Neural cell (in vitro differentiated cells): ENCODE data around the gene ARHGEF4. TPM values are rescaled to one million over a fixed set of nuclear protein-coding genes. Genes with fewer than 3 reads are reported as not detected.
"Not testable (repeated sequence)": the region's sequence is repeated elsewhere in the genome, so short reads cannot be mapped to it uniquely, and the experiment has no call there.

Experiments
- H2AFZ ChIP-seq: fragments of 200-600, 300-800 bp; sonication (generic), shearing (Covaris generic); 2 replicates; pipeline ENCODE4 v1.6.0; 2014; ENCODE audit warnings: low read depth, mild to moderate bottlenecking, antibody characterized with exemption, low read length, moderate library complexity
- H3F3A ChIP-seq: fragments of 200-600 bp; shearing (Covaris generic); 2 replicates; pipeline ENCODE4 v1.6.1; 2016; ENCODE audit warnings: mild to moderate bottlenecking, moderate library complexity, mixed read lengths, antibody characterized with exemption, low read length; ENCODE audit not compliant: insufficient read depth, poor library complexity, severe bottlenecking
- H3K27ac ChIP-seq: fragments of 200-600, 300-800 bp; sonication (generic), shearing (Covaris generic); 2 replicates; pipeline ENCODE4 v1.5.1; 2014; ENCODE audit warnings: mild to moderate bottlenecking, low read length, moderate library complexity
- H3K27me3 ChIP-seq: fragments of 300-800, 200-600 bp; sonication (generic), shearing (Covaris generic); 2 replicates; pipeline ENCODE4 v1.6.0; 2014; ENCODE audit warnings: mild to moderate bottlenecking, low read depth, low read length, moderate library complexity; ENCODE audit not compliant: insufficient read depth
- H3K36me3 ChIP-seq: fragments of 300-800, 200-600 bp; sonication (generic), shearing (Covaris generic); 2 replicates; pipeline ENCODE4 v1.5.1; 2014; ENCODE audit warnings: mild to moderate bottlenecking, antibody characterized with exemption, low read length, moderate library complexity; ENCODE audit not compliant: insufficient read depth
- H3K4me2 ChIP-seq: fragments of 300-800, 200-600 bp; sonication (generic), shearing (Covaris generic); 2 replicates; pipeline ENCODE4 v1.6.0; 2014; ENCODE audit warnings: mild to moderate bottlenecking, low read length
- H3K4me3 ChIP-seq: fragments of 300-800, 200-600 bp; sonication (generic), shearing (Covaris generic); 2 replicates; pipeline ENCODE4 v1.5.1; 2014; ENCODE audit warnings: mild to moderate bottlenecking, low read length, moderate library complexity
- H3K79me2 ChIP-seq: fragments of 200-600 bp; shearing (Covaris generic); replicated peaks from 2 replicates; pipeline ENCODE4 v1.6.0; 2014; ENCODE audit warnings: mild to moderate bottlenecking, low read length, moderate library complexity; ENCODE audit not compliant: insufficient read depth
- H3K9ac ChIP-seq: fragments of 300-800, 200-600 bp; sonication (generic), shearing (Covaris generic); 2 replicates; pipeline ENCODE4 v1.6.1; 2016; ENCODE audit warnings: mild to moderate bottlenecking, low read length, mixed read lengths
- H3K9me2 ChIP-seq: fragments of 200-600 bp; shearing (Covaris generic); 2 replicates; pipeline ENCODE4 v1.6.1; 2016; ENCODE audit warnings: mild to moderate bottlenecking, low read length, mixed read lengths; ENCODE audit not compliant: insufficient read depth
- H3K9me3 ChIP-seq: fragments of 200-600, 300-800 bp; sonication (generic), shearing (Covaris generic); 2 replicates; pipeline ENCODE4 v1.6.1; 2016; ENCODE audit warnings: mild to moderate bottlenecking, mixed run types, low read length, moderate library complexity, mixed read lengths
- H4K20me1 ChIP-seq: fragments of 200-600 bp; shearing (Covaris generic); 2 replicates; pipeline ENCODE4 v1.6.1; 2016; ENCODE audit warnings: mild to moderate bottlenecking, mixed run types; ENCODE audit not compliant: insufficient read depth
- EP300 ChIP-seq: fragments of 450-650 bp; conservative IDR thresholded peaks from 2 replicates; pipeline ENCODE4 v1.6.1; 2014; ENCODE audit warnings: antibody characterized with exemption, mild to moderate bottlenecking, moderate library complexity; ENCODE audit not compliant: poor library complexity, severe bottlenecking
- EZH2 ChIP-seq: fragments of 200-600, 300-800 bp; shearing (Covaris generic), sonication (generic); IDR thresholded peaks from 2 replicates; pipeline ENCODE4 v1.6.1; 2014; ENCODE audit warnings: antibody characterized with exemption, low read length, borderline replicate concordance, mild to moderate bottlenecking; ENCODE audit not compliant: insufficient read depth, poor library complexity, severe bottlenecking
- MXI1 ChIP-seq: fragments of 450-650 bp; conservative IDR thresholded peaks from 2 replicates; pipeline ENCODE4 v1.6.1; 2014; ENCODE audit warnings: antibody characterized with exemption, mild to moderate bottlenecking; ENCODE audit not compliant: poor library complexity, severe bottlenecking
- POLR2AphosphoS5 ChIP-seq: IDR thresholded peaks from 2 replicates; pipeline ENCODE4 v1.6.1; 2012
- RAD21 ChIP-seq: fragments of 450-650 bp; conservative IDR thresholded peaks from 2 replicates; pipeline ENCODE4 v1.6.1; 2014; ENCODE audit warnings: antibody characterized with exemption, mild to moderate bottlenecking, moderate library complexity
- SMC3 ChIP-seq: fragments of 450-650 bp; conservative IDR thresholded peaks from 2 replicates; pipeline ENCODE4 v1.6.1; 2014; ENCODE audit warnings: antibody characterized with exemption, mild to moderate bottlenecking, moderate library complexity; ENCODE audit not compliant: poor library complexity
- TAF1 ChIP-seq: IDR thresholded peaks from 2 replicates; pipeline ENCODE4 v1.6.1; 2012; ENCODE audit warnings: low read depth
- polyA plus RNA-seq: library from polyadenylated mRNA; depleted of rRNA; stranded (reverse); fragments of >200 nt; gene quantifications from 2 replicates; pipeline ENCODE4 v1.2.3, GENCODE V29; 2014
- TF ChIP-seq, protein P1 (sequence below): fragments of 450-650 bp; IDR thresholded peaks from 2 replicates; pipeline ENCODE4 v1.5.1; 2014; ENCODE audit warnings: antibody characterized with exemption, mild to moderate bottlenecking, moderate library complexity; ENCODE audit not compliant: poor library complexity, severe bottlenecking
- TF ChIP-seq, protein P2 (sequence below): IDR thresholded peaks from 2 replicates; pipeline ENCODE4 v1.6.1; 2012; ENCODE audit warnings: borderline replicate concordance

Gene ARHGEF4
- polyA plus RNA-seq, 1 donor from 2014 or later, result 45.9 TPM

DNA sequence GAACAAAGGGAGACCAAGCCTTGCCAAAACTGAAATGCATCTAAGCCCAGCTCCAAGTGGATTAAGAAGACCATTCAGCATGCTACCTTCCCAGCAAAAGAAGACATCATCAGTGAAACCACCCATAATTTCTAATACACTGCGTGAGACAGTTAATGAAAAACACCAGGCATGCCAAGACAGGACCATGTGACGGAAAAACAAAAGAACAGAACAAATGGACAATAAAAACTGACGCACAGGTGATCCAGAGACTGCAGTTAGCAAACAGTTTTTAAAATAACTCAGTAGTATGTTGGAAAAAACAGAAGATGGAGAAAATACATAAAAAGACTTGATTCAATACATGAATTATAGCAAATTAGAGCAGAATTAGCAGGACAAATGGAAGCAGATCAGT, 241.3 kb downstream of the ARHGEF4 start:
- no peak overlapping the region for H3K27ac ChIP-seq
- H3K79me2 ChIP-seq, result peaks cover 53% of the 10 kb centered on the region
- no peaks in the 10 kb centered on the region for H3F3A ChIP-seq
- H3K36me3 ChIP-seq, result no peaks in the 10 kb centered on the region
- no peak overlapping the region for H3K9ac ChIP-seq
- H4K20me1 ChIP-seq, result peaks cover 4% of the 10 kb centered on the region
- no peaks in the 10 kb centered on the region for H3K9me2 ChIP-seq
- TF ChIP-seq EP300 (no peak), POLR2AphosphoS5 (no peak), SMC3 (no peak), EZH2 (no peak), RAD21 (no peak), MXI1 (no peak), TAF1 (no peak)
- TF ChIP-seq, protein P1, sequence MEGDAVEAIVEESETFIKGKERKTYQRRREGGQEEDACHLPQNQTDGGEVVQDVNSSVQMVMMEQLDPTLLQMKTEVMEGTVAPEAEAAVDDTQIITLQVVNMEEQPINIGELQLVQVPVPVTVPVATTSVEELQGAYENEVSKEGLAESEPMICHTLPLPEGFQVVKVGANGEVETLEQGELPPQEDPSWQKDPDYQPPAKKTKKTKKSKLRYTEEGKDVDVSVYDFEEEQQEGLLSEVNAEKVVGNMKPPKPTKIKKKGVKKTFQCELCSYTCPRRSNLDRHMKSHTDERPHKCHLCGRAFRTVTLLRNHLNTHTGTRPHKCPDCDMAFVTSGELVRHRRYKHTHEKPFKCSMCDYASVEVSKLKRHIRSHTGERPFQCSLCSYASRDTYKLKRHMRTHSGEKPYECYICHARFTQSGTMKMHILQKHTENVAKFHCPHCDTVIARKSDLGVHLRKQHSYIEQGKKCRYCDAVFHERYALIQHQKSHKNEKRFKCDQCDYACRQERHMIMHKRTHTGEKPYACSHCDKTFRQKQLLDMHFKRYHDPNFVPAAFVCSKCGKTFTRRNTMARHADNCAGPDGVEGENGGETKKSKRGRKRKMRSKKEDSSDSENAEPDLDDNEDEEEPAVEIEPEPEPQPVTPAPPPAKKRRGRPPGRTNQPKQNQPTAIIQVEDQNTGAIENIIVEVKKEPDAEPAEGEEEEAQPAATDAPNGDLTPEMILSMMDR, result no peak
- TF ChIP-seq, protein P2, sequence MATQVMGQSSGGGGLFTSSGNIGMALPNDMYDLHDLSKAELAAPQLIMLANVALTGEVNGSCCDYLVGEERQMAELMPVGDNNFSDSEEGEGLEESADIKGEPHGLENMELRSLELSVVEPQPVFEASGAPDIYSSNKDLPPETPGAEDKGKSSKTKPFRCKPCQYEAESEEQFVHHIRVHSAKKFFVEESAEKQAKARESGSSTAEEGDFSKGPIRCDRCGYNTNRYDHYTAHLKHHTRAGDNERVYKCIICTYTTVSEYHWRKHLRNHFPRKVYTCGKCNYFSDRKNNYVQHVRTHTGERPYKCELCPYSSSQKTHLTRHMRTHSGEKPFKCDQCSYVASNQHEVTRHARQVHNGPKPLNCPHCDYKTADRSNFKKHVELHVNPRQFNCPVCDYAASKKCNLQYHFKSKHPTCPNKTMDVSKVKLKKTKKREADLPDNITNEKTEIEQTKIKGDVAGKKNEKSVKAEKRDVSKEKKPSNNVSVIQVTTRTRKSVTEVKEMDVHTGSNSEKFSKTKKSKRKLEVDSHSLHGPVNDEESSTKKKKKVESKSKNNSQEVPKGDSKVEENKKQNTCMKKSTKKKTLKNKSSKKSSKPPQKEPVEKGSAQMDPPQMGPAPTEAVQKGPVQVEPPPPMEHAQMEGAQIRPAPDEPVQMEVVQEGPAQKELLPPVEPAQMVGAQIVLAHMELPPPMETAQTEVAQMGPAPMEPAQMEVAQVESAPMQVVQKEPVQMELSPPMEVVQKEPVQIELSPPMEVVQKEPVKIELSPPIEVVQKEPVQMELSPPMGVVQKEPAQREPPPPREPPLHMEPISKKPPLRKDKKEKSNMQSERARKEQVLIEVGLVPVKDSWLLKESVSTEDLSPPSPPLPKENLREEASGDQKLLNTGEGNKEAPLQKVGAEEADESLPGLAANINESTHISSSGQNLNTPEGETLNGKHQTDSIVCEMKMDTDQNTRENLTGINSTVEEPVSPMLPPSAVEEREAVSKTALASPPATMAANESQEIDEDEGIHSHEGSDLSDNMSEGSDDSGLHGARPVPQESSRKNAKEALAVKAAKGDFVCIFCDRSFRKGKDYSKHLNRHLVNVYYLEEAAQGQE, result no peak
- no peaks in the 10 kb centered on the region for H3K9me3 ChIP-seq
- H3K4me3 ChIP-seq, result no peak overlapping the region
- no peaks in the 10 kb centered on the region for H3K27me3 ChIP-seq
- no peak overlapping the region for H2AFZ ChIP-seq
- H3K4me2 ChIP-seq, result no peak overlapping the region

DNA sequence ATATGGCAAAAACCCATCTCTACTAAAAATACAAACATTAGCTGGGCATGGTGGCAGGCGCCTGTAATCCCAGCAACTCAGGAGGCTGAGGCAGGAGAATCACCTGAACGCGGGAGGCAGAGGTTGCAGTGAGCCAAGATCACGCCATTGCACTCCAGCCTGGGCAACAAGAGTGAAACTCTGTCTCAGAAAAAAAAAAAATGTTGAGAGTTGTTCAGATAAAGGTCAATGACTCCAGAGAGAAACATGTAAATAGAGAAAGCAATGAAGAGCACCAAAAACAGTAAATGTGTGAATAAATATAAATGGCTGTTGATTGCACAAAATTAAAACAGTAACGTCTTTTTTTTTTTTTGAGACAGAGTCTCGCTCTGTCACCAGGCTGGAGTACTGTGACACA, 243.2 kb downstream of the ARHGEF4 start:
- not testable (repeated sequence) for H4K20me1 ChIP-seq, H3K27ac ChIP-seq, H3K4me3 ChIP-seq, H3K27me3 ChIP-seq, H3K9me3 ChIP-seq, H2AFZ ChIP-seq, H3K4me2 ChIP-seq, H3K36me3 ChIP-seq, H3F3A ChIP-seq, H3K9me2 ChIP-seq, H3K9ac ChIP-seq
- peaks cover 60% of the 10 kb centered on the region for H3K79me2 ChIP-seq

DNA sequence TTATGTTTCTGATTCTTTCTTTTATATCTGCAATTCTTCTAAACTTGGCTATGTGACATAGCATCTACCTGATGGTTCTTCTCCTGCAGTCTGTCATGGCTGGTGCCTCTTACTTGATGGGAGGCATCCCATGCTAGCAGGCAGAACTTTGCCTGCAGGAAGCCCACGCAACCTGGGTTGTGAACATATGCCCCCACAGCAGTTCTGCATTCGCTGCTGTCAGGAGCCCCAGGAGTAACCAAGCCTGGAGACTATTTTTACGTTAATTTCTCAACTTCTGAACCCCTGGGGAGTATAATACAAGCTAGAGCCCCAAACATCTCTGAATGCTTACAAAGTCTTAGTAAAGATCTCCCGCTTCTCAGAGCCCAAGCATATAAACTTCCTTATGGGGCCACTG, 244.5 kb downstream of the ARHGEF4 start:
- TF ChIP-seq, protein P2, result no peak
- TF ChIP-seq SMC3, result no peak
- no peak for TF ChIP-seq RAD21
- TF ChIP-seq POLR2AphosphoS5, result no peak
- no peak for TF ChIP-seq TAF1
- TF ChIP-seq, protein P1, result no peak
- no peak for TF ChIP-seq MXI1
- no peak for TF ChIP-seq EP300
- no peaks in the 10 kb centered on the region for H3F3A ChIP-seq
- no peak overlapping the region for H3K4me2 ChIP-seq
- no peak overlapping the region for H3K4me3 ChIP-seq
- peaks cover 65% of the 10 kb centered on the region for H3K79me2 ChIP-seq
- peaks cover 8% of the 10 kb centered on the region for H4K20me1 ChIP-seq
- no peak overlapping the region for H3K9ac ChIP-seq
- H3K9me2 ChIP-seq, result no peaks in the 10 kb centered on the region
- H2AFZ ChIP-seq, result no peak overlapping the region
- H3K27ac ChIP-seq, result no peak overlapping the region
- no peaks in the 10 kb centered on the region for H3K9me3 ChIP-seq
- H3K36me3 ChIP-seq, result no peaks in the 10 kb centered on the region
- H3K27me3 ChIP-seq, result no peaks in the 10 kb centered on the region
